Non-pigmented ciliary epithelial cell (primary cell): ENCODE measurements around the gene ZNF407.

Experiments used
- DNase-seq: peaks from one replicate; pipeline ENCODE4 v3.0.0-alpha.2; 2010; ENCODE audit warnings: low read depth

The ZNF407 gene

DNA sequence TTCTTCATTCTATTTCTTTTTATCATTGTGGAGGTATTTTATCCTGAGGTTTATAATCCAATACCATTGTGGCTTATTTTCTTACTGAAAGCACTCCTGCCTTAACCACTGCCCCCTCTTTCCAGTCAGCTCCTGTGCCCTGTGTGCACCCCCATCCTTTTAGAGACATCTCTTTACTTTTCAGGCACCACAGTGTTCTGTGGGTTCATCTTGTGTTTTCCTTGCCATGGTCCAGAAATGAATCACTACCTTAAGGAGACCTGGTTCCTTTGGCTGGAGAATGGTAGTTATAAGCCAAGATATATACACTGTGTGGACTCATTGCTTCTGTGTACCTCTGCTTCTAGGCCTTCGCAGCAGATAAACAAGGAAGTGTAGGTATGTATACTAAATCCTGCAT is 332.9 kb downstream of the ZNF407 start:
- no peak for DNase-seq

DNA sequence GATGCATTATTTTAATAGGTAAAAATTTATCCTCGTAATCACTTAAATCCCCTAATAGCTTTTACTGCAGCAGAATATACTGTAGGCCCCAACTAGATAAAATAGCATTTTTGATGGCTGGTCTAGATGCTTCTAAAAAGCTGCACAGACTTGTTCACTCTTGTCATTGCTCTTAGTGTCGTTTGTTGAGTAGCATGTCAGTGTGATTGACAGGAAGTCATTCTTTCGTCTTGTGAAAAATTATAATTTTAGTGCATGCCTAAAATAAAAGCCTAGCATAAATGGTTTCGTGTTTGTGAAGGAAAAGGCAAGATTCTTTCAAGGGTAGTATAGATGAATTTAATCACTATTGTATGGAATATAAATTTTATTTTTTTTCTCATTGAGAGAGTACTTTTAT is 336.3 kb downstream of the ZNF407 start:
- DNase-seq = no peak

DNA sequence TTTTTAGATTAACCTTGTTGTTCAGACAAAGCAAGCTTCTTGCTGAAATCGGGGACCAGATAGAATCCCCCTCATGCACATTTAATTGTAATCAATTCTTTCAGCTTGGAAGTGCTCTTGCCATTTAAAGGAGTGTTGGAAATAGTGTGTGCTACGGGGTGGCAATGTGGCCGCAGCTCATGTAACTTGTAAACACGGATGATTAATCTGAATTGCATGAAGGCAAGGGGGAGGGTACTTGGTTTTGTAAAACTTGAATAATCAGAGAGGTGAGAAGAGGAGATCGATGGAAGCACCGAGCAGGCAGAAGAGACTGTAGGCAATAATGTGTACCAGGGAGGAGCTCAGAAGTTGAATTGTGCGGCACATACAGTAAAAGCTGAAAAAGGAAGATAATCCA is 337.8 kb downstream of the ZNF407 start:
- DNase-seq = no peak

DNA sequence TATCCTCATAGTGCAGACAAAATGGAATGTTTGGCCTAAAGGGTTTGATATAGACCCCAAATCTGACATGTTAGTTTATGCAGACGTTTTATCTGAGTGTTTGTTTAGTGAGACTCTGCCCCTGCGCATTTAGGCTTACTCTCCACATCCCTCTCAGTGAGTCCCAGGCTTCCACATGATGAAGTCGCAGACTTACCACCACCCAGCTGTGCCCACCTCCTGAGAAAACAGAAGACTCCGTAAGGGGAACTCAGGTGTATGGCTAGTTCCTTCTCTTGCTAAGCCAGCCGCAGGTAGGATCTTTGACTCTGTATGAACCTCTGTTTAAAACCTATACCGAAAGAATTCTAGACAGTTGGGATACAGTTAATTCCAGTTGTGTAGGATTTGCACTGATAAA is 338.7 kb downstream of the ZNF407 start:
- no peak for DNase-seq

DNA sequence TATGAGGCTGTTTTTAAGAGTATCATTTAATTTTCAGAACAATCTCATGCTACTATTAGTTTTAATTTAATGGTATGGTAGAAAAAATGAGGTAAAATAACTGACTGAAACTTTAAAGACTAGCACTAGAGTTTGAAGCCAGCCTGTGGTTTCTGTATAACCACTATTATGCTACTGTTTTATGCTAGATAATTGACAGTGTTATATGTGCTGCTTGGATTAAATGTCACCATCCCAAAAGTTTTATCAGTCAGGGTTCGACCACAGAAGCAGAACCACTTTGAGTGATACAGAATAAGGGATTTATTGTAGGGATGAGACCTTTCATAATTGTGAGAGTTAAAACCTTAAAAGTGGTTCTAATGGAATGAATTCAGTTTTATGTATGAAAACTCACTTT is 339.6 kb downstream of the ZNF407 start:
- no peak for DNase-seq

DNA sequence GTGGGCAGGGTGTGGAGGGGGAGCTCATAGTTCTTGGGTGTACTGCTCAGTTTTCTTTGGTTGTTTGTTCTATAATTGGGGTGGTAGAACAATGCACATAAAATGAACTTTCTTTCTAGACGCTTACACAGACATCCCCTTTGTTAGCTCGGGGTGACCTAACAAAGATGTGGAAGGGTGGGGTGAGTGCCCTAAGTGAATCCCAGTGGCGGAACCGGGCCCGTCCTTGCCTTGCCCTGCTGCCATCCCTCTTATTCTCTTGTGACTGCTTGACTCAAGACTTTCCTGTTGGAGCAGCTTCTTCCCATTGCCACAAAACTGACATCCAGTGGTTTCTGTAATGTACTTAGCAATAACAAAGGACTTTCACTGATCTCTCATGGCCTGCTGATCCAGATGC is 343.2 kb downstream of the ZNF407 start:
- no peak for DNase-seq

DNA sequence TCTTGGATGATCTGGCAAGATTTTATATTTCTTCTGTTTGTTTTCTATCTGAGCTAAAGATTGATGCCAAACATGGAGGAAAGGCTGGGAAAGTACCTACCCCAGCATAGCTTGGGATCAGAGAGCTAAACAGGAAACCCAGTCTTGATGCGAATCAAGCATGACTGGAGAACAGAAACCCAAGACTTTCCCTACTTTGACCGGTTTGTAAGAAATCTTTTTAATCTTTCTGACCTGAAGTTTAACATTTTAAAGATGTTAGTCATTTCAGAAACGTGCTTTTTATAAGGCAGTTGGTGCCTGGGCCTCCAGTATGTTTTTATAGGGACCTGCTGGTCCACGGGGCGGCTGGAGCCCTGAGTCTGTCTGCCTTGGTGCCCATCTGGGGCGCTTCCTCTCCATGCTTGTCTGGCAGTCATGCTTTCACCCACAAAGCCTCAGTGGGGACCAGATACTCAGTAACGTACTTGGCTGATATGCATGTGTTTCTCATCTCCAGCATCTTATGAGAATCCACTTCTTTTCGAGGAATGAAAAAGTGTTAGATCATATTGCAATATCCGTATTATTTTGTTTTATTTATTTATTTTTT is 344.7 kb downstream of the ZNF407 start:
- no peak for DNase-seq

DNA sequence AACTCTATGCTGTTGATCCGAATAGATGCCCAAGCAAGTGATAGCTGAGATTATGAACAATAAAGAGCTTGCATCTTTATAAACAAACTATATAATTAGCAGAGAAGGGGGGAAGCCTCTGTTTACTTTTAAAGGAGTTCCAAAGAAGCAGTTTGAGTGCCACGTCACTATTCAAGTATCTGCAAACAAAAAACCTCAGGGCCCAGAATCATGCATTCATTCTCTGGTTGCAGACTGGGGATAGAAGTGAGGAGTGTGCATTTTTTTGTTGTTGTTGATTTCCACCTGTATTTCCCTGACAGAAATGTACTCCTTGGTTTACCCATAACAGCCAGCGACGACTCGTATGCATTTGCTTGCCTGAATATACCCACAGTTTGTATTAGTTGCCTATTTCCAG is 347.0 kb downstream of the ZNF407 start:
- no peak for DNase-seq

DNA sequence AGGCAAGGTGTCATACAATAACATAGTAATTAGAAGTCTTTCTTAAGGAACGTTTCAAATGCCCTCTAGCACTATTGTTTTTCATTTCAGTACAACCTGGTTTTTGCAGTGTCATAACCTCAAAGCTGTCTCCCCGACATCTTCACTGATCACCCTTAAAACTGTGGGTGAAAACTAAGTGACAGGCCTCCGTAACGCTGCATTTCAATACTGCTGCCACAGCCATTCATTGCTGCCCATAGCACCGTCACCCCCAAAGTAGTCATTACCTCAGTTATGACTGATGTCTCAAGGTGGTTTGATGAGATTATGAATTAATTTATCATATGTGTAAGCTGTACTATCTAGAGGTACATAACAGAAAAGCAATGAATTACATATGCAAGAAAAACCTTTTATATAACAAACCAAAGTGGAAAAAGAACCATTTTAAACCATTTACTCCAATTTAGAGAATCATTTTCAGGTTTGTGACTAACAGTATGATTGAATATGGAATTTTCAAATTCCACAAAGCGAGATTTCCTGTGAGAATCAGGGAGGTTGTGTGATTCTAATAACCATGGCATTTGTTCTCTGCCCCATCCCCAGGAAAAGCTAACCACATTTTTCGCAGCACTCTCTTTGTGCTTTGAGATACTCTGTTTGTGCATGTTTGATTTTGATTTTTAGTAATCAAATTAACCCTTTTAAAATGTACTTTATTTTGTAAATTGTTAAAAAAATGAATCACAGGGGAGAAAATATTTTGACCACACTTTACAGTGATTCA is 348.3 kb downstream of the ZNF407 start:
- DNase-seq = no peak

DNA sequence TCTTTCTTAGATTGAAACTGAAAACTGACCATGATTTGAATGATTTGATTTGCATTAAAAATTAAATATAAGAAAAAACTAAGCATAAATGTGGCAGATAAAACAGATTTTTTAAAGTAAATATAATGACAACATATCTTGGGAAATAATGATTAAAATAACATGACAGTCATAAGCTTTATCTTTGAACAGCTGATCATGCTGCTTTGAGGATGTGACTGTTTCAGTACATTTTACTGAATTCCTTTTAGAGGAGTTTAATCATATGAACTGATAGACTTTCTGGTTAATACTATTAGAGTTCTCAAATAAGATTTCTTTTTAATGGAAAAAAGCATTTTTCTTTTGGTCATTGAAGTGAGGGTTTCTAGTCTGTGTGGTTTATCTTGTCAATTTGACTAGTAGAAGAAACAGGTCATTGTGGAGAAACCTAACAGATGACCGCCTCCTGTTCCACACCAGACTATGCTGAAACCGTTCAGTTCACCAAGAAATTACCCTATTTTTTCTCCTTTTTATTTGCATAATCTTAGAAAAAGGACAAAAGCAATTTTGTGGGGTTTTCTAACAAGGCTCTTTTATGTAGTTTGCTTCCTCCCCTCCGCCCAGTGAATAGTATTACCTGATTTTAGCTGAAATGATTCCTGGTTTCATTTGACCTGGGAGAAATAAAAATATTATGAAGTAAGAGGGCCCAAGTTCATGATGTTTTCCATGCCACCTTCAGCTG is 349.1 kb downstream of the ZNF407 start:
- DNase-seq = no peak

DNA sequence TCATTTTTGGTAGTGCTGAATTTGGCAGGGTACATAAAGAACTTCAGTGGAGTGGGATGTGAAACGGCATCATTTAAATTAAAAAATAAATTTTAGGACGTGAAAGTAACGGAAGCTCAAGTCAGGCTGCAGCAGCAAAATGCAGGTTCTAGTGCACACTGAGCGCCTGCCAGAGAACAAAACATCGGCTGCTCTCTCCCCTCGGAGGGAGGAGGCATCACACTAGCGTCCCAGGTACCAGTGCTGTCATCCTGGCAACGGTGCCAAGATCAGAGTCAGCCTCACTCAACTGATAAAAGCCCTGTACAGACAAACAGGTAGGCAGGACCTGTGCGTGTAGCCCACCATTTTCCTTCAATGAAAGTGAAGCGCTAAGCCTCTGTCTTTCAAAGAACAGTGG is 349.7 kb downstream of the ZNF407 start:
- no peak for DNase-seq

DNA sequence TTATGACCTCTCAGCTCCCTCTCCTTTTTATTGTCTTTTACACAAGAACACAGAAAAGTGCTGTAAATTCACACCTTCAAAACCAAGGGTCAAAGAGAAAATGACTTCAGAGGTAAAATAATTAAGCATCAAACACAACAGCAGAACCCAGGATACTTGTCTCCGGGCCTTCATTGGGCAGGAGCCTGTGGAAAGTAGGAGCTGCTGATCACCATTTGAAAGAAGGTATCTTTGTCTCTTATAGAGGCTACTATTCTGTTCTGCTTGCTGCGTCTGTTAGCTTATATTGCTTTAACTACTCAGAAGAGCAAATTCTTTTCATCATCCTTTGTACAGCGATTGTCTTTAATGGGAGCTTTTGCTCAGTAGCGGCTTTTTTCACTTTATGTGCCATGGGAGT is 350.2 kb downstream of the ZNF407 start:
- no peak for DNase-seq

DNA sequence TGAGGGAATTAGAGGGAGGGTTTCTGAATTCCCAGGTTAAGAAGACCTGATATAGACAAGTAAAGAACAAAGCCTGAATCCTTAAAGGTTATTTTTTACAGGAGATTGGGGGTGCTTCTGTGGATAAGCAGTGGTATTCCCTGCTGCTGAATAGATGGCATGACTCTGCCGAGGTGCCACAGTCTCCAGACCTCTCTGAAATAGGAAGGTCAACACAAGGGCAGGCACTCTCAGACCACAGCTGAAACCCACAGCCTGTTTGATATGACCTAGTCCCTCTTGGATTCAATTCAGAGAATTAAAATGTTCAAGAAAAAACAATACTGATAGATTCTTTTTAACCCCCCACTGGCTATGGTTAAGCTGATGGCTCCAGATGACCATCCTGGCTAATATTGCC is 351.9 kb downstream of the ZNF407 start:
- DNase-seq = no peak

DNA sequence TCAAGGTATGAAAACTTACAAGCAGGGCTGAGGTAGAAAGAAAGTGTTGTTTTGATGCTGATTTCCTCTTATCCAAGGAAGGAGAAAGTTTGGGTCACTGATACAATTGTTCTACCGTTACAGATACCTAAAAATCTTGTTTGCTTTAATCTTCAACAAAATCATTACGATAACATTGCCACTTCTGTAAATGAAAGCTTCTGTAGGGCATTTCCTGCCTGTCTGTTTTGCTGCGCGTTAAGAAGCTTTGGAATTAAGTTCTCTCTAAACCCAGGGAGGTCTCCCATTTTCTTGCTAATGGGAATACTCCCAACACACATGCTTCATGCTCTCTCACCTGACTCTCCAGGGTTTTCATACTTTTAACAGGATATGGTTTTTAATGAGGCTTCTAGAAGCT is 352.8 kb downstream of the ZNF407 start:
- no peak for DNase-seq

DNA sequence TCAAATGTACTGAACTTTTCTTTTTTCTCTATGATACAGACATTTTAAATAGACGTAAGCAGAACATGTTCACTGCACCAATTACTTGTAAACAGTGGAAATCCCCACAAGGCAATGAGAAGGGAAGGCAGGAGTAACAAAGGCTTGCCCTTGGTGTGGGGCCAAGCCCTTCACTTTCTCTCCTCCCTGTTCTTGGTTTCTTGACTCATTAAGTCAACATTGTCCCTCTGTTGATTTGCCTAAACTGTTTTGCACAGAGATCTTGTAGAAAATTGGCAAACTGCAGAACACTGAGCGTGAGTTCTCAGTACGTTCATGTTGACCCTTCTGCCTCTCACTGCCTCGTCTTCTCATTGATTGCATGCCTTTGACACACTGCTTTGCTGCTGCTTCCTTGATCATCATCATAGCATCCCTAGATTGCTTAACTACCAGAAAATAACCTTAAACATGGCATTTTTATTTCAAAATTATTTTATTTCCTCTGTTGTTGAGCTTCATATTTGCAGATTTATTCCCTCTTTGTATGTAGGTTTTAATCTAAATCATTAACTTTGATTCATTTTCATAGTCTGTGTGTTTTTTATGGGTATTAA is 353.6 kb downstream of the ZNF407 start:
- peak; percentile 92 for DNase-seq

DNA sequence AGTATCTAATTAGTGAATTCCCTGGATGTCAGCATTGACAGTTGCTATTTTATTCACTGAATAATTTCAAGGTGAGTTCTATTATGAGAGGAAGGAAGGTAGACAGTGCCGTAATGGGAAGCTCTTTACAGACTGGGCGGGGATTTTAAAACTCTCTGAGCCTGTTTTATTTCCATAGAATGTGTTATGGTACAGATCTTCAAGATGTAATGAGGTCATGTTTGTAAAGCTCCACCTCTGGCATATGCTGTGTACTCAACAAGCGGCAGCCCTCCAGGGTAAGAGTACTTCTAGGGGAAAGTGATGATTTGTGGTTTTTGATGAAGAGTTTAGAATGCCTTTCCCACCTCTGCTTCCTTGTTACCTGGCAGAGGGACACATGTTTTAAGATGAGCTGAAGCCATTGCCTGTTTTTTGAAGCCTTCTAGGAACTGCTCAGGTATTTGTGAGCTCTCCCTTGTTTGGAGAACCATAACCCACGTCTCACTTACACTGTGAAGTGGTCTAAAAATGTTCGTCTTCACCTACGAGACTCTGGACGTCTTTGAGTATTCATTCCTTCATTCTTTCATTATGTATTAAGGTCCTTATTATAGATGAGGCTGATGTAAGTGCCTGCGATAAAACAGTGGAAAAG is 360.0 kb downstream of the ZNF407 start:
- DNase-seq = no peak

DNA sequence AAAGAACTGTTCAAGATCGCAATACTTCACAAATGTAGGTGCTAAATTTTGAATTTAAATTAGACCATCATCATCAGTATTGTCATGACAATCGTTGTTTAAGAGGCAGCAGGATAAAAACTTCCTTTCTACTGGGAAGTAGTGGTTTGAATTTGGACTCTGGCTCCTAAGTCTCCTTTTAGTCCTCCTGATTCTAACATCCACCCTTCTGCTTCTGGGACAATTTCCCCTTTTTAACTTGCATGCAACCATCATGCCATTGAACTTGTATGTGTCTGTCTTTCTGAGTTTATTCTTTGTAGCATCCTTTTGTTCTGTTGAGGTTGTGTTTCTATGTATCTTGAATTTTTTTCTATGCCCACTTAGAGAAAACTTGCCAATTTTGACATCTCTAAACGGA is 361.5 kb downstream of the ZNF407 start:
- no peak for DNase-seq

DNA sequence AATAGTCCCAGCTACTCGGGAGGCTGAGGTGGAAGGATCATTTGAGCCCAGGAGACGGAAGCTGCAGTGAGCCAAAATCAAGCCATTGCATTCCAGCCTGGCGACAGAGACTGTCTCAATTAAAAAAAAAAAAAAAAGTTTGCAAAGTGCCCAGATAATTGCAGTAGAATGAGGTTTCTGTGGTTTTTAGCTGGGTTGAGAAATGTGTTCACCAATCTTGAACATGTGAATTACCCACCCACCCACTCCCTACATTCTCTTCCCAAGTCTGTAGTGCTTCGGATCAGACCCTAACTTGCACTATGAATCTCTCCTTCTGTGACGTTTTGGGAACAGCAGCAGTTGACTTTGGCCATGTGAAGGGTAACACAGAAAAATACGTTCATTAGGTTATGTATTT is 363.9 kb downstream of the ZNF407 start:
- no peak for DNase-seq

DNA sequence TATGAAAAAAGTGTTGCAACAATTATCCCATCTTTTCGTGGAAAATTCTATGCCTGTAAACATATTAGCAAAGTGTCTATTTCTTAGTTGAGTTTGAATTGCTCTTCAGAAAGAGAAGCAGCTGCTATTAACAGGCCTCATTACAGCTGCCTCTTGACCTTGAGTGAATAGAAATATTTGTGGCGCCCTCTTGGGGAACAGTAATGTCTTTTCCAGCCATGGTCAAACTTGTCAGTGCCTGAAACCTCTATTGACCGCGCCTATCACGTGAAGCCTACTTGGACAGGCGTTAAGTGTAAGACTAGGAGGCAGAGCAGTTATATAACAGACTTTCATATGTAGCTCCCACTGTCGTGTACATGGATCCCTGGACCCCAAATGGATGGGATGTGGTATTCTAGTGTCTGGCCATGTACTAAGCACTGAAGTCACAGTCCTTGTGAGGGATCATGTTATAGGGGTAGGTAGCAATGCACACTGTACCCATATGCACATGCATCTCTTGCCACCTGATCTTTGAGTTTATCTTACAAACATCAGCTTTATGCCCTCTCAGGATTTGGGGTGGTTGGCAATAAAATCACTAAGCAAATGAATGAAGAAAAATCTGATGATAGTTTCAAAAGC is 366.3 kb downstream of the ZNF407 start:
- DNase-seq = no peak

DNA sequence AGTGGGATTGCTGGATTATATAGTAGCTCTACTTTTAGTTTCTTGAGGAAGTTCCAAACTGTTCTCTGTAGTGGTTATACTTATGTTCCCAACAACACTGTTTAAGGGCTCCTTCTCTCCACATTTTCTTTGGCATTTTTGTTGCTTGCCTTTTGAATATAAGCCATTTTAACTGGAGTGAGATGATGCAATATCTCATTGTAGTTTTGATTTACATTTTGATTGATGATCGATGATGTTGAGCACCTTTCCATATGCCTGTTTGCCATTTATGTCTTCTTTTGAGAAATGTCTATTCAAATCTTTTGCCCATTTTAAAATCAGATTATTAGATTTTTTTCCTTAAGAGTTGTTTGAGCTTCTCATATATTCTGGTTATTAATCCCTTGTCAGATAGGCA is 368.0 kb downstream of the ZNF407 start:
- DNase-seq = no peak

DNA sequence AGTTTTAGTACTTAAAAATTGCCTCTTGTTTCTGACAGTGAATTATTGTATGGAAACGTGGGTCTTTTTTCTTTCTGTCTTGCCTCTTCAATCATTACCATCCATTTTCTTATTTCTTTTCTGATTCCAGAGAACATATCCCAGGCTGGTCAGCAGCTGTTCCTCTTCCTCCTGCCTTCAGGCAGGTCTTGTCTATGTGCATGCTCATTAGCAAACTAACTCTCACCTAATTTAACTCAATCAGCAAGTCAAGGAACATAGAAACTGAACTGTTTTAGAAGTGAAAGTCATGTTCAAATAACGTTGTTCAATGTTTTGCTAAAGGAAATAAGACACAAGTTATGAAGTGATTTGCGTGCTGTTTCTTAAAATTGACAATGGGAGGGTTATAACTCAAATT is 369.8 kb downstream of the ZNF407 start:
- no peak for DNase-seq

DNA sequence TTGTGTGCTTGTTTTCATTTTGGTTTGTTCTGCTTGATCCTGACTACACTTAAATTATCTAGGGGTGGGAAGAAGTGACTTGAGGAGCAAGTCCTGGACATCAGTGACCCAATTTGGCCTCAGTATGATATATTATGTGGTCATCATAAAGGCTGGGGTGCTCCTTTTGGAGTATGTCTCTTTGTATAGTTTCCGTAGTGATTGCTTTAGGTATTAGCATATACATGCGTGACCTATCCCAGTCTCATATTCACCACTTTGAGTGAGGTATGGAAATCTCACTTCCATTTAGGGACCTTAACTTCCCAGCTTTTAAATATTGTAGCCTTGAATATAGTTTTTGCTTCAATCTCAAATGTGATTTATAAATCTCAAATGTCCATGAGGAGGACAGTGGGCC is 370.3 kb downstream of the ZNF407 start:
- no peak for DNase-seq
